GM23338 (cell line): Measurements from ENCODE around the gene KRTAP5-4.

Experiments used
- CTCF ChIP-seq, 2 experiments: fragments of 200-600 bp in 1 of 2; sonication (generic) in 1 of 2; conservative IDR thresholded peaks; 2 replicates each; pipeline versions ENCODE4 v1.5.1 to v1.6.1; 2016 to 2017; ENCODE audit warnings: antibody characterized with exemption in 2 of 2, low read depth in 2 of 2, mild to moderate bottlenecking in 2 of 2, moderate library complexity in 1 of 2
- EZH2 ChIP-seq: fragments of 200-600 bp; sonication (generic); IDR thresholded peaks from one replicate; pipeline ENCODE4 v1.8.0; 2017; ENCODE audit warnings: antibody characterized with exemption, mild to moderate bottlenecking, low read depth; ENCODE audit not compliant: unreplicated experiment
- EZH2phosphoT487 ChIP-seq: fragments of 200-600 bp; sonication (generic); IDR thresholded peaks from one replicate; pipeline ENCODE4 v1.8.1; 2018; ENCODE audit warnings: antibody characterized with exemption; ENCODE audit not compliant: unreplicated experiment
- POLR2AphosphoS5 ChIP-seq: IDR thresholded peaks from 2 replicates; pipeline ENCODE4 v1.6.1; 2016; ENCODE audit warnings: antibody characterized with exemption, low read depth
- REST ChIP-seq: IDR thresholded peaks from one replicate; pipeline ENCODE4 v1.6.1; 2018; ENCODE audit warnings: antibody characterized with exemption; ENCODE audit not compliant: unreplicated experiment

- TF ChIP-seq CTCF (conservative IDR thresholded peaks at IDR 0.05; ENCODE audit: low read depth in 2 of 2), result no peak
- no peak for TF ChIP-seq EZH2phosphoT487
- no peak for TF ChIP-seq POLR2AphosphoS5
- TF ChIP-seq EZH2, result no peak
- no peak for TF ChIP-seq REST
Measured at GRCh38 chr11:1624621-1625020, 2.7 kb upstream of the KRTAP5-4 start.
